Activated CD4-positive, alpha-beta T cell treated with anti-CD3 and anti-CD28 coated beads, Interleukin-2, amount 10 ng/mL, durations not matched to agents 24 days and 14 days (primary cell): ENCODE results near the gene PSPN. TPM values are rescaled to one million over a fixed set of nuclear protein-coding genes. Genes with fewer than 3 reads are reported as not detected.

ENCODE experiments used
- DNase-seq: peaks from one replicate; pipeline ENCODE4 v3.0.0; 2022
- H3K27ac Mint-ChIP-seq: one replicate; pipeline ENCODE4 v1.8.0; 2022; ENCODE audit warnings: mild to moderate bottlenecking, mixed read lengths
- H3K27me3 Mint-ChIP-seq: one replicate; pipeline ENCODE4 v1.8.0; 2022; ENCODE audit warnings: mixed read lengths
- H3K36me3 Mint-ChIP-seq: one replicate; pipeline ENCODE4 v1.8.0; 2022; ENCODE audit warnings: low read depth, mild to moderate bottlenecking, mixed read lengths
- H3K4me1 Mint-ChIP-seq: one replicate; pipeline ENCODE4 v1.8.0; 2021; ENCODE audit warnings: mixed read lengths
- H3K4me3 Mint-ChIP-seq: one replicate; pipeline ENCODE4 v1.8.0; 2022; ENCODE audit warnings: mild to moderate bottlenecking, moderate library complexity, mixed read lengths
- H3K9me3 Mint-ChIP-seq: one replicate; pipeline ENCODE4 v1.8.0; 2021; ENCODE audit warnings: mixed read lengths
- intact Hi-C: fragments of 100-400 bp; cut with micrococcal nuclease; formaldehyde crosslinking; loops from one replicate; pipeline ENCODE4 v1.15.1; 2023
- total RNA-seq: library from RNA; stranded (reverse); gene quantifications from 2 replicates; pipeline ENCODE4 v1.2.3, GENCODE V29; 2022

The PSPN gene
- total RNA-seq, 1 donor from 2014 or later: 1.5 TPM

- Mint-ChIP-seq H3K27me3 (no peaks in the 10 kb centered on the region), H3K36me3 (peaks cover 23% of the 10 kb centered on the region), H3K4me1 (peaks cover 18% of the 10 kb centered on the region), H3K27ac (peak within 1 kb of the TSS; percentile 95), H3K4me3 (peak within 1 kb of the TSS; percentile 90), H3K9me3 (no peaks in the 10 kb centered on the region)
- DNase-seq: peak; percentile 97
- intact Hi-C loops: loop anchor here (1.0 to 2.0 kb wide), 4 partner anchors 20 to 67 kb away; partner anchors contain the start of gene CLPP
These were observed 17.6 kb upstream of the PSPN start, which contains the start of gene GTF2F1 for GRCh38 chr19:6393074-6393982. TSS of gene GTF2F1 (minus strand) at chr19:6393164. CDS start at chr19:6392995, 169 bp downstream.

GRCh38 chr19:6392221-6393073 is 16.7 kb upstream of the PSPN start:
- intact Hi-C loops: loop anchor here (1.0 to 2.0 kb wide), 4 partner anchors 19 to 68 kb away; partner anchors contain the start of gene CLPP
- Mint-ChIP-seq H3K36me3 (peaks cover 29% of the 10 kb centered on the region), H3K9me3 (no peaks in the 10 kb centered on the region), H3K4me3 (peak overlapping the region; percentile 90), H3K27ac (peak overlapping the region; percentile 95), H3K27me3 (no peaks in the 10 kb centered on the region), H3K4me1 (peaks cover 19% of the 10 kb centered on the region)
- peak; percentile 65 for DNase-seq

GRCh38 chr19:6387372-6387771 is 11.6 kb upstream of the PSPN start:
- DNase-seq: no peak
- intact Hi-C loops: no loop called here
- Mint-ChIP-seq H3K4me3 (no peak overlapping the region), H3K4me1 (peaks cover 15% of the 10 kb centered on the region), H3K27ac (no peak overlapping the region), H3K27me3 (no peaks in the 10 kb centered on the region), H3K36me3 (peaks cover 59% of the 10 kb centered on the region), H3K9me3 (no peaks in the 10 kb centered on the region)

- intact Hi-C loops: no loop called here
- Mint-ChIP-seq H3K27me3 (no peaks in the 10 kb centered on the region), H3K9me3 (no peaks in the 10 kb centered on the region), H3K27ac (no peak overlapping the region), H3K4me3 (no peak overlapping the region), H3K4me1 (peaks cover 4% of the 10 kb centered on the region), H3K36me3 (peaks cover 66% of the 10 kb centered on the region)
- DNase-seq: no peak
These were observed 8.6 kb upstream of the PSPN start for GRCh38 chr19:6384381-6384780.

GRCh38 chr19:6383188-6383587 is 7.5 kb upstream of the PSPN start:
- Mint-ChIP-seq H3K36me3 (peaks cover 62% of the 10 kb centered on the region), H3K27me3 (no peaks in the 10 kb centered on the region), H3K4me3 (no peak overlapping the region), H3K9me3 (no peaks in the 10 kb centered on the region), H3K27ac (no peak overlapping the region), H3K4me1 (peaks cover 2% of the 10 kb centered on the region)
- no peak for DNase-seq
- intact Hi-C loops: no loop called here

- H3K9me3 Mint-ChIP-seq: no peaks in the 10 kb centered on the region
- no peaks in the 10 kb centered on the region for H3K27me3 Mint-ChIP-seq
- H3K27ac Mint-ChIP-seq: no peak overlapping the region
- no peak for DNase-seq
- intact Hi-C loops: no loop called here
- no peak overlapping the region for H3K4me3 Mint-ChIP-seq
- peaks cover 50% of the 10 kb centered on the region for H3K36me3 Mint-ChIP-seq
- no peaks in the 10 kb centered on the region for H3K4me1 Mint-ChIP-seq
These were observed 5.5 kb upstream of the PSPN start for GRCh38 chr19:6381030-6381750.

GRCh38 chr19:6379744-6380143 is 4.0 kb upstream of the PSPN start:
- intact Hi-C loops: no loop called here

GRCh38 chr19:6378486-6378885 is 2.8 kb upstream of the PSPN start:
- intact Hi-C loops: no loop called here

More at GRCh38 chr19:6379744-6380143, 4.0 kb upstream of the PSPN start:
- no peaks in the 10 kb centered on the region for H3K27me3 Mint-ChIP-seq
- DNase-seq: no peak
- no peak overlapping the region for H3K4me3 Mint-ChIP-seq
- H3K9me3 Mint-ChIP-seq: no peaks in the 10 kb centered on the region
- no peaks in the 10 kb centered on the region for H3K4me1 Mint-ChIP-seq
- peaks cover 42% of the 10 kb centered on the region for H3K36me3 Mint-ChIP-seq
- H3K27ac Mint-ChIP-seq: no peak overlapping the region

GRCh38 chr19:6378041-6378440 is 2.3 kb upstream of the PSPN start:
- Mint-ChIP-seq H3K9me3 (no peaks in the 10 kb centered on the region), H3K27me3 (no peaks in the 10 kb centered on the region), H3K4me1 (peaks cover 6% of the 10 kb centered on the region), H3K36me3 (peaks cover 32% of the 10 kb centered on the region), H3K27ac (no peak overlapping the region), H3K4me3 (no peak overlapping the region)
- DNase-seq: no peak
- intact Hi-C loops: no loop called here

More at GRCh38 chr19:6378486-6378885, 2.8 kb upstream of the PSPN start:
- Mint-ChIP-seq H3K36me3 (peaks cover 37% of the 10 kb centered on the region), H3K4me1 (peaks cover 4% of the 10 kb centered on the region), H3K27ac (no peak overlapping the region), H3K4me3 (no peak overlapping the region), H3K9me3 (no peaks in the 10 kb centered on the region), H3K27me3 (no peaks in the 10 kb centered on the region)
- DNase-seq: no peak

GRCh38 chr19:6376512-6377190 is 918 bp upstream of the PSPN start:
- H3K9me3 Mint-ChIP-seq: no peaks in the 10 kb centered on the region
- DNase-seq: no peak
- intact Hi-C loops: no loop called here
- peaks cover 25% of the 10 kb centered on the region for H3K36me3 Mint-ChIP-seq
- H3K27ac Mint-ChIP-seq: no peak overlapping the region
- no peaks in the 10 kb centered on the region for H3K27me3 Mint-ChIP-seq
- H3K4me3 Mint-ChIP-seq: no peak overlapping the region
- peaks cover 11% of the 10 kb centered on the region for H3K4me1 Mint-ChIP-seq

- Mint-ChIP-seq H3K27me3 (no peaks in the 10 kb centered on the region), H3K27ac (no peak overlapping the region), H3K36me3 (peaks cover 11% of the 10 kb centered on the region), H3K9me3 (no peaks in the 10 kb centered on the region), H3K4me1 (peaks cover 11% of the 10 kb centered on the region), H3K4me3 (peak overlapping the region; percentile 21)
- intact Hi-C loops: loop anchor here (5.0 kb wide), 1 partner anchor 688 kb away; no protein-coding TSS in a partner anchor
- DNase-seq: no peak
These were observed 872 bp downstream of the PSPN start for GRCh38 chr19:6374711-6375410.

- Mint-ChIP-seq H3K36me3 (peaks cover 11% of the 10 kb centered on the region), H3K4me1 (peaks cover 11% of the 10 kb centered on the region), H3K4me3 (peak overlapping the region; percentile 21), H3K27ac (no peak overlapping the region), H3K9me3 (no peaks in the 10 kb centered on the region), H3K27me3 (no peaks in the 10 kb centered on the region)
- DNase-seq: no peak
- intact Hi-C loops: loop anchor here (5.0 kb wide), 1 partner anchor 687 kb away; no protein-coding TSS in a partner anchor
These were observed 1.5 kb downstream of the PSPN start for GRCh38 chr19:6374161-6374709.
